Hematopoietic multipotent progenitor cell treated with erythropoietin and hydrocortisone succinate and interleukin-3 and kit ligand, for 15 days (in vitro differentiated cells): ENCODE data around the gene SYK.
"Not testable (repeated sequence)": the region's sequence is repeated elsewhere in the genome, so short reads cannot be mapped to it uniquely, and the experiment has no call there.

ENCODE experiments used
- DNase-seq: peaks from one replicate; pipeline ENCODE4 v3.0.0-alpha.2; 2015; ENCODE audit warnings: low spot score

Gene SYK

DNA sequence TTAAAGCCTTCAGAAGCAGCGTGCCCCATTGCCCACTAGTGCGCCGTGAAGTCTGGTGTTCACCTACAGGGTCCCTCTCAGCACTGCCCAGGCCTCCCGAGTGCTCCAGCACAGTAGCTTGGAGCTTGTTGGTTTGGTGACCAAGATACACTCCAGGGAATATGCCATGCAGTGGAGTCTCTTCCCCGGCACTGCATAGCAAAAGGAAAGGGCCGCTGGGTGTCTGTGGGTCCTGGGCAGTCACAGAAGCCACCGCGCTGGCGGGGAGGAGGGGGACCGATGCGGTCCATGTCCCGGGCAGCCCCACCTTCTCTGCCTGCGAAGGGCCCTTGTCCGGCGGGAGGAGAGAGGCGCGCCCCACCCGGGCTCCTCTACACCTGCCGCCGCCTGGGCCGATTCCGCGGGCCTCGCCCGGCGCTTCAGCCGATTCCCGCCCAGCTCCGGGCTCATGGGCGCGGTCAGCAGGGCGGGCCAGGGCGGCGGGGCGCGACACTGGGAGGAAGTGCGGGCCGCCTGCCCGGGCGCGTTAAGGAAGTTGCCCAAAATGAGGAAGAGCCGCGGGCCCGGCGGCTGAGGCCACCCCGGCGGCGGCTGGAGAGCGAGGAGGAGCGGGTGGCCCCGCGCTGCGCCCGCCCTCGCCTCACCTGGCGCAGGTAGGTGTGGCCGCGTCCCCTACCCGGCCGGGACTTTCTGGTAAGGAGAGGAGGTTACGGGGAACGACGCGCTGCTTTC lies at the start of gene SYK:
Gene SYK (plus strand): TSS at position 579 of the 732 bp plus-strand sequence. CDS start 42,080 bp downstream, outside the sequence.
- DNase-seq: peak; percentile 49

GRCh38 chr9:90755514-90756371 lies 45.9 kb upstream of the SYK start:
- not testable (repeated sequence) for DNase-seq

DNA sequence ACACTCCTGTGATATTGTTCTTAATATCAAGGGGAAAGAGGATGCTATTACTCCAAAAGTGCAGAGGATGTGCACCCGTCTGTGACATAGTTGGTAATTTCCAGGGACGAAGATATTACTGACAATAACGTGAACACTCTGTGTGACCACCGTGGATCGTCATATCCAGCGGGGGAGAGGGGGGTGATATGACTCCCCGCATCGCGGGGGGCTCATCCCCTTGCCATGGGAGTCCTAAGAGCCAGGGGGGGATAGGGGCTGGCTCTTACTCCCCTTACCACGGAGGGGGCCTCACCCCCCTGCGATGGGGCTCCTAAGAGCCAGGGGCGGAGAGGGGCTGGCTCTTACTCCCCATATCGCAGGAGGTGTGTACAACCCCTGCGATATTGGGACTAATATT lies 41.0 kb upstream of the SYK start:
- DNase-seq: not testable (repeated sequence)

DNA sequence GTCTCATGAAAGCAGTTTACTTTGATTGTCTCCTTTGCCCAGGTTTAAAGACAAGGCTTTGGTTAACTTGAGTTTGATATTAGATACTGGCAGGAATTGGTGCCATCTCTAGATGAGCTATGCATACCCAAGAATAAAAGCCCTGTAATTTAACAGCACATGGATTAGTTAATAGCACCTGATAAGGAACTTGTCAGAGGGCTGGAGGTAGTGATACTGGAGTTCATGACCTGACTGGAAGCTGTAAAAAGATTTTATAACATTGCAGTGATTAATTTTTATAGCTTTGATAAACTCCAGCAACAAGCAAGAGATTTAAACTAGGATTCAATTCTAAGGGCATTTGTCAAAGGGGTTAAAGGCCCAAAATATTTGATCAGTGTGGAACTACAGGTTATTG lies 34.9 kb upstream of the SYK start:
- DNase-seq: no peak

GRCh38 chr9:90767523-90768100 lies 34.0 kb upstream of the SYK start:
- DNase-seq: no peak

GRCh38 chr9:90770182-90770738 lies 31.4 kb upstream of the SYK start:
- no peak for DNase-seq

DNA sequence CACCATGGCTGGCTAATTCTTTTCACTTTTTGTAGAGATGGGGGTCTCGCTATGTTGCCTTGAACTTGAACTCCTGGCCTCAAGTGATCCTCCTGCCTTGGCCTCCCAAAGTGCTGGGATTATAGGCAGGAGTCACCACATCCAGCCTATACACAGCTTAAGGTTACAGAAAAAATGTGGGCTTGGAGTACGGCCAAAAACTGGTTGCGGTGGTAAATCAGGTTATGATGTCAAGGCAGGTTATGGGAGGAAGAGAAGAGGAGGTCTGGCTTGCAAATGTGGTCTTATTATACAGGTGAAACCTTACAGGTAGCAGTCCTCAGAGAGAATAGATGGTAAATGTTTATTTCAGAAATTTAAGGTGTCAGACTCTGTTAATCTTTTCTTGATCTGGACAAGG lies 30.7 kb upstream of the SYK start:
- DNase-seq: no peak

GRCh38 chr9:90772386-90772785 lies 29.2 kb upstream of the SYK start:
- DNase-seq: no peak

DNA sequence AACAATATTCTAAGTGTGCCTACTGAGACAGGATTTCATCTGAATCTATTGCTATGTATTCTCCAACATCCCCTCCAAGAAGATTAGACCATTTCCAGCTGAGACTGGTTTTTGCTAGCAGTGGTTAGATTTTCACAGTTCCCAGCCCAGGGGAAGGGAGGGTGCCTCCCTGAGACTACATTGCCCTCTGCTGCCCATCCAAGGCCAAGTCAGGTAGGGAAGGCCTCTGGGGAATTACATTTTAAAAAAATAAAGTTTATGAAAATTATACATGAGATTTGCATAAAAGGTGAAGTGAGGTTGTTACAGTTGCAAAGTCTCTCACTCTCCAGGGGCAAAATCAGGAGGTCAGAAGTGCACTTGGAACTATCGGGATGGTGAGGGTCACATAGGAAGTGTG lies 28.0 kb upstream of the SYK start:
- no peak for DNase-seq

DNA sequence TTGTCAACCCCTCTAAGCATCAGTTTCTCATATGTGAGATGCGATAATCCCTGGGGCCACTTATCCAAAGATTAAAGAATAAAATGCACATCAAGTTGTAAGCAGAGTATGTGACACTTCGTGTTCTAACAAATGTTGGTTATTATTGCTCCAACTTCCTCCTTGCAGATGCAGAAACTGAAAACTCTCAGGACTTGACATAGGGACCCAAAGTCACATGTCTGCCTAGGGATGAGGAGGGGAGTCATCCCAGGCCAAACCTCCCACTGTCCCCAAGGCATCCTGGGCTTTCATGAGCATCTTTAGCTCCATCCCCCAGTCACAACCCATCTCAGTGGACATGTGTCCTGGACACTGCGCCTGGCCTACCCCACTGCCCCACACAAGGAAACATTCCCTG lies 27.5 kb upstream of the SYK start:
- DNase-seq: no peak

GRCh38 chr9:90774682-90775081 lies 26.9 kb upstream of the SYK start:
- DNase-seq: no peak

GRCh38 chr9:90775657-90776056 lies 26.0 kb upstream of the SYK start:
- no peak for DNase-seq

- no peak for DNase-seq
Observed at GRCh38 chr9:90778746-90779145, 22.9 kb upstream of the SYK start.

DNA sequence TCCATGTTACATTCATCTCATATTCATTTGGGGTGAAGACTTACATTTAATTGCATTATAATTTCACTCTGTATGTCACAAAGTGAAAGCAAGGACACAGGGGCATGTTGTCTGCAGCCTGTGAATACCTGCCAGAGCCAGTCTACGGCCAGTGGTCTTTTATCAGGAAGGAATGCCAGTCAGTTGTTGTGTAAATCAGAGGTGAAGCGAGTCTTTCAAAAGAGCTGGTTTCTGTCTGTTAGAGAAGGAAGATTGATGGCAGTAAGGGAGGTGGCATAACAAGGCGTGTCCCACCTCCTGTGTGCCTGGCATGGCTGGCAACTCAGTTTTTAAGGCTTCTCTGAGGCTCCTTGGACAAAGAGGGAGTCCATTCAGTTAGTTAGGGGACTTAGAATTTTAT lies 18.1 kb upstream of the SYK start:
- no peak for DNase-seq

- DNase-seq: no peak
Observed at GRCh38 chr9:90783964-90784363, 17.7 kb upstream of the SYK start.

- no peak for DNase-seq
Observed at GRCh38 chr9:90787771-90788460, 13.7 kb upstream of the SYK start.

DNA sequence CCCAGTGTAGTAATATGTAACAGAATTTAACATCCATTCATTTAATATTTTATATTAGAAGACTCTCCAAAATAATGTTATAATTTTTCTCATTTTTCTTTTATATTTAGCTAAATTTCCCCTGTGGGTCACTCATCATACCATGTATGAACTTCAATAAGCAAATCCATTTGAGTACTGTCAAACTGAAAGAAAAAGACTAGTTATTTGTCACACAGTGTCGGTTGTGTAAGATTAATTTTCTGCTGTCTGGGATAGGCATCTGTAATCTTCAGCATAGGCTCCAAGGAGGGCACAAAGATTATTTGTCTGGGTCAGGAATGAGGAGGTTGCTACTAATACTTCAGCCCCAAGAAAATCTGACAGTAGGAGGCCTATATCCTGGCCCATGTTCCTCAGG lies 13.1 kb upstream of the SYK start:
- DNase-seq: not testable (repeated sequence)

GRCh38 chr9:90789408-90789807 lies 12.2 kb upstream of the SYK start:
- no peak for DNase-seq

DNA sequence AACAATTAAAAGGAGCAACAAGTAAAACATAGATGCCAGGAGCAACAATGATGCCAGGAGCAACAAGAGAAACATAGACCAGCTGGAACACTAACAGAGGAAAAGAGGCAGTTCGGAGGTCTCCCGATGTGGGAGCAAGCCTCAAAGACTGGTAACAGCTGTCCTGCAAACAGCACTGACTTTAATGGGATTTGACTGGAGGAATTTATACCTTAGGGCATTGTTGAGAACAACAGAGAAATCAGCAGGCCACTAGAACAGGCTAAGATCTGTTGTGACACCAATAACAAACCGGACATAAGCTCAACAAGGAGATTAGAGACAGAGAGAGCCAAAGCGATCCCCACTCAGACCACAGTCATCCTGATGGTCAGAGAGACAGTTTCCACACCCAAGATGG lies 11.8 kb upstream of the SYK start:
- no peak for DNase-seq

- not testable (repeated sequence) for DNase-seq
Observed at GRCh38 chr9:90793024-90793423, 8.6 kb upstream of the SYK start.

DNA sequence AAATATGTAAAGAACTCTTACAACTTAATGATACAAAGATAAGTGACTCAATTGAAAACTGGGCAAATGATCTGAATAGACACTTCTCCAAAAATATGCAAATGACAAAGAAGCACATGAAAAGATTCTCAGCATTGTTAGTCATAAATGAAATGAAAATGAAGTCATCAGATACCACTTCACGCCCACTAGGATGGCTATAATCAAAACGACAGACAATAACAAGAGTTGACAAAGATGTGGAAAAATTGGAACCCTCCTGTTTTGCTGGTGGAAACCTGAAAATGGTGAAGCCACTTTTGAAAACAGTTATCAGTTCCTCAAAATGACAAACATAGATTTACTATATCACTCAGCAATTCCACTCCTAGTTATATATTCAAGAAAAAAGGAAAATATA lies 7.9 kb upstream of the SYK start:
- DNase-seq: no peak

GRCh38 chr9:90795084-90795483 lies 6.5 kb upstream of the SYK start:
- DNase-seq: no peak
